Lung (tissue), 12 donors: ENCODE data around the gene IGF2. TPM values are rescaled to one million over a fixed set of nuclear protein-coding genes. Genes with fewer than 3 reads are reported as not detected.
A peak's percentile ranks its signal among the peaks of the same experiment; 100 is the strongest.

Experiments
- ATAC-seq: fragments of 200-7000 bp; cut with Tn5 transposase; one replicate; pipeline ENCODE4 v1.9.1; 2020; ENCODE audit warnings: moderate number of reproducible peaks; ENCODE audit not compliant: insufficient read depth, low FRiP score
- DNase-seq, 3 donors: peaks; one replicate each; pipeline ENCODE4 v3.0.0-alpha.2; 2013 to 2017
- H3K27ac ChIP-seq, 2 donors: one replicate each; pipeline ENCODE4 v1.5.1; 2013; ENCODE audit warnings: mild to moderate bottlenecking in 2 of 2, moderate library complexity in 2 of 2, control low read depth in 1 of 2, inconsistent platforms in 1 of 2, low read depth in 1 of 2, low read length in 1 of 2
- H3K27me3 ChIP-seq, 3 donors: one replicate each; pipeline ENCODE4 v1.5.1; 2013; ENCODE audit warnings: low read length in 2 of 3; ENCODE audit not compliant: control insufficient read depth in 3 of 3, insufficient read depth in 3 of 3
- H3K36me3 ChIP-seq, 4 donors: one replicate each; pipeline ENCODE4 v1.5.1; 2013; ENCODE audit warnings: low read length in 4 of 4, mild to moderate bottlenecking in 1 of 4, moderate library complexity in 1 of 4; ENCODE audit not compliant: control insufficient read depth in 4 of 4, insufficient read depth in 4 of 4
- H3K4me1 ChIP-seq, 5 donors: one replicate each; pipeline ENCODE4 v1.5.1; 2013; ENCODE audit warnings: low read length in 5 of 5, mild to moderate bottlenecking in 2 of 5, moderate library complexity in 1 of 5; ENCODE audit not compliant: control insufficient read depth in 5 of 5, insufficient read depth in 5 of 5
- H3K4me3 ChIP-seq: one replicate; pipeline ENCODE4 v1.5.1; 2013; ENCODE audit warnings: mild to moderate bottlenecking, control low read depth, moderate library complexity
- H3K9ac ChIP-seq, 2 donors: one replicate each; pipeline ENCODE4 v1.5.1; 2013; ENCODE audit warnings: low read length in 2 of 2, control low read depth in 1 of 2; ENCODE audit not compliant: insufficient read depth in 1 of 2
- H3K9me3 ChIP-seq, 4 donors: one replicate each; pipeline ENCODE4 v1.5.1; 2013; ENCODE audit warnings: low read length in 3 of 4, mild to moderate bottlenecking in 1 of 4, moderate library complexity in 1 of 4; ENCODE audit not compliant: control insufficient read depth in 4 of 4, insufficient read depth in 3 of 4
- CTCF ChIP-seq: IDR thresholded peaks from 2 replicates; pipeline ENCODE4 v1.5.1; 2012; ENCODE audit warnings: mild to moderate bottlenecking; ENCODE audit errors: control extremely low read depth, extremely low read depth
- WGBS, 2 donors: extraction: QIAGEN DNeasy Blood & Tissue Kit; methylation state at CpG; one replicate each; pipeline ENCODE4 v1.1.7; 2013; 5-methylcytosine and 5-hydroxymethylcytosine counted together
- polyA plus RNA-seq, 2 donors: library from polyadenylated mRNA; stranded (reverse); fragments of 200-250 nt; gene quantifications; one replicate each; pipeline ENCODE4 v1.2.1, GENCODE V29; 2013
- total RNA-seq, 2 donors: library from RNA; depleted of rRNA in 1 of 2; stranded (reverse); fragments of >200 nt in 1 of 2; gene quantifications; one replicate each; pipeline ENCODE4 v1.2.1, GENCODE V29; 2014 to 2021
- donor health status: control.
- donor health status: control.
- donor health status: Bipolar disorder and iron deficiency.
- donor health status: healthy.
- donor health status: DM: yes; HTN: yes; CAD: no.

Gene IGF2
- total and polyA plus RNA-seq, 4 donors: 2.9 to 87.7 (median 15.6) TPM

GRCh38 chr11:2115308-2115707 is 23.9 kb downstream of the IGF2 start:
- ATAC-seq: no peak
- no peak for DNase-seq
- no peak overlapping the region for H3K4me3 ChIP-seq

GRCh38 chr11:2114430-2115241 is 24.6 kb downstream of the IGF2 start:
- no peaks in the 10 kb centered on the region for H3K36me3 ChIP-seq
- WGBS, 2 donors: 89 to 91% methylated on average over 32 of the region's 32 CpGs
- H3K27ac ChIP-seq: no peak overlapping the region
- H3K4me1 ChIP-seq: peaks cover 0 to 3% (median under 1%) of the 10 kb centered on the region in 5 donors
- H3K9ac ChIP-seq: no peak overlapping the region
- H3K9me3 ChIP-seq: peaks cover 0 to 10% (median 3%) of the 10 kb centered on the region in 4 donors
- H3K4me3 ChIP-seq: no peak overlapping the region
- no peaks in the 10 kb centered on the region for H3K27me3 ChIP-seq
- ATAC-seq (no peak), DNase-seq (peak in 2 of 3 donors; percentile 22 to 29)
- no peak for TF ChIP-seq CTCF

More at GRCh38 chr11:2115308-2115707, 23.9 kb downstream of the IGF2 start:
- no peaks in the 10 kb centered on the region for H3K36me3 ChIP-seq
- H3K27me3 ChIP-seq: no peaks in the 10 kb centered on the region
- H3K9me3 ChIP-seq: peaks cover 0 to 8% (median 3%) of the 10 kb centered on the region in 4 donors
- 94 to 98% methylated on average over 12 of the region's 12 CpGs for WGBS, 2 donors
- H3K27ac ChIP-seq: no peak overlapping the region
- H3K4me1 ChIP-seq: no peaks in the 10 kb centered on the region
- TF ChIP-seq CTCF: no peak
- H3K9ac ChIP-seq: no peak overlapping the region

GRCh38 chr11:2113776-2114175 is 25.4 kb downstream of the IGF2 start:
- Histone ChIP-seq H3K9ac (no peak overlapping the region), H3K27ac (no peak overlapping the region), H3K4me1 (peaks cover 0 to 11% (median 3%) of the 10 kb centered on the region in 5 donors), H3K9me3 (peaks cover 0 to 10% (median 3%) of the 10 kb centered on the region in 4 donors), H3K4me3 (no peak overlapping the region), H3K27me3 (no peaks in the 10 kb centered on the region), H3K36me3 (no peaks in the 10 kb centered on the region)
- ATAC-seq (no peak), DNase-seq (no peak)
- 82 to 94% methylated on average over 11 of the region's 11 CpGs for WGBS, 2 donors
- no peak for TF ChIP-seq CTCF
